Stimulated activated CD8-positive, alpha-beta memory T cell treated with anti-CD3 and anti-CD28 coated beads, Interleukin-12 subunit alpha, Interleukin-12 subunit beta, amount 100 ng/mL, for 1 hour (primary cell): ENCODE results near the gene MBP.

Experiments used
- DNase-seq: peaks from one replicate; pipeline ENCODE4 v3.0.0-alpha.2; 2020; ENCODE audit warnings: low read depth

Gene MBP

DNA sequence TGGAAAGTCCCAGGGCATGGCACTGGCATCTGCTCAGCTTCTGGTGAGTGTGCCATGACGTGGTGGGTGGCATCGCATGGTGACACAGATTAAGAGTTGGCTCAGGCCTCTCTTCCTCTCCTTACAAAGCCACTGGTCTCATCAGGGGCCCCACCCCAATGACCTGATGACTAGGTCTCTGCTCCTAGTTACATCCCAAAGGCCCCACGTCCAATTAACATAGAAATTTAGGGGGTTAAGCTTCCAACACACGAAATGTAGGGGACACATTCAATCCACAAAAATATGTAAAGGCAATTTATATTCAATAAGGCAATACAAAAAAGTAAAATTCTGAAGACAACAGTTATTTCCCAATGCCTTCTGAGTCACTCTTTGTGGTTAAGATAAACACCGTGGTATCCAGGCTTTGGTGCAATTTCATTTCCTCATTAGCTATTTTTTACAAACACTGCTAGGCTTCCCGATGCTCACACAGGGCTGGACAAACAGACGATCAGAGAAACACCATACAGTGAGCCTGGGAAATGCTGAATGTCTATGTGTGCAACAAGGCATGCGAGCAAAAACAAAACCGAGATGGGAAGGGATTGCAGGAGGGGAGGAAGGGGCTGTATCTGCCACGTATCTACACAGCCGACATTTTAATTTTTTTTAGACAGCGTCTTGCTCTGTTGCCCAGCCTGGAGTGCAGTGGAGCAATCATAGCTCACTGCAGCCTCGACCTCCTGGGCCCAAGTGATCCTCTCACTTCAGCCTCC is 67.2 kb downstream of the MBP start:
- DNase-seq = no peak

DNA sequence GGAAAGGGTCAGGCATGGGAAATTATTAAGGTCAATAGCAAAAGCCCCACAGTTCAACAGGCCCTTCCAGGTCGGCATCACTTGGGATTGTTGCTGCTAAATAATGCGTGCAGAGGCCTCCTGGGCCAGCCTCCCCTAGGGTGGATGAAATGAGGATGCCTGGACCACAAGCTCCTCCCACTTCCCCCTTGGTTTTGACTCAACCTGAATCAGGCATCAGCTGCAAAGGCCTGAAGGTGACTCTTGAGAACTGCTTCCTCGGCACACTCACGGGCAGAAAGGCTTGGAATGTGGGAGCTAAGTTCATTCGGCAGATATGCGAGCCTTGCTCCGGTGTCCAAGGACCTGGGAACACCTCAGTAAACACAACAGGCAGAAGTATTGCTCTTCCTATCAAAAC is 69.3 kb downstream of the MBP start:
- DNase-seq = peak; percentile 66

DNA sequence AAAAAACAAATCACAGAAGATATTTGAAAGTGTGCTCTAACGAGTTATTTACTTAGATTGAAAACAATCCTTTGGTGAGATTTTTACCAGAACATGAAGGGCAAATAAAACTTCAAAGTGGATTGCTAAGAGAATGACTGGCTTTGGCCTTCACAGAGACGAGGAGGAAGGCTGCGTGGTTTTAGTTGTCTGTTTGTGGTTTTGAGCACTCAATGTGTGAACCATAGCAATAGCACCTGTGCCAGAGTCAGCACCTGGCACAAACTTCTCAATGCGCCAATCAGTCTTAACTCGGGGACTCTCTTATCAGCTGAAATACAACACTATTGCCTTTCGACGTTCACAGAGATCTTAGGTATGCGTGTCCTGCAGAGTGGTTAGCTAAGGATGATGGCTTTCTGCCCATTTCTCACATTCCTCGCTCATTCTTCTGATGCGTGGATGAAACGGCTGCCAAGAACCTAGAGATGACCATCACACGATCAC is 70.0 kb downstream of the MBP start:
- DNase-seq = no peak

DNA sequence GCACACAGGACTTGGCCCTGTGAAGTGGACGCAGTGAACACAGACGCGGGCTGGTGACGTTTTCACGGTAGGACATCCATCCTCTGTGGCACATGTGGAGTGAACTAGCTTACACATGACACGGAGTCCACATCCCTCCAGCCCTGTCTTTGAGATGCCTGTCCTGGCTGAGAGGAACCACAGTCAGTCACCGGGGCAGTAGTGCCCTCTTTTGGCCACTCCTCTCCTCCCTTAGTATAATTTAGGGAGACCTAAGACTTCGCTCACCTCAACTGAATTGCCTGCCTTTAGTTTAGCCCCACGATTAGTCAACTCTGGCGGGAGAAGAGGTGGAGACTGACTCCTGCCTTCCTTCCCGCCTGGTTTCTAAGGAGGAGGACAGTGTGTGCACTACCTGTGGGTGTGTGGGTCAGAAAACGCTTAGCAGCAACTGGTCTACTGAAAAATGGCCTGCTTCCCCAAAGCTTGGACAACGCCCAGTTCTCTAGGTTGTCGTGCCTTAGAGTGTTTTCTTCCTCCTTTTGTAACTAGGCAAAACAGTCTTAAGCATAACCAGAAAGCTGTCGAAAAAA is 70.6 kb downstream of the MBP start:
- DNase-seq = no peak

DNA sequence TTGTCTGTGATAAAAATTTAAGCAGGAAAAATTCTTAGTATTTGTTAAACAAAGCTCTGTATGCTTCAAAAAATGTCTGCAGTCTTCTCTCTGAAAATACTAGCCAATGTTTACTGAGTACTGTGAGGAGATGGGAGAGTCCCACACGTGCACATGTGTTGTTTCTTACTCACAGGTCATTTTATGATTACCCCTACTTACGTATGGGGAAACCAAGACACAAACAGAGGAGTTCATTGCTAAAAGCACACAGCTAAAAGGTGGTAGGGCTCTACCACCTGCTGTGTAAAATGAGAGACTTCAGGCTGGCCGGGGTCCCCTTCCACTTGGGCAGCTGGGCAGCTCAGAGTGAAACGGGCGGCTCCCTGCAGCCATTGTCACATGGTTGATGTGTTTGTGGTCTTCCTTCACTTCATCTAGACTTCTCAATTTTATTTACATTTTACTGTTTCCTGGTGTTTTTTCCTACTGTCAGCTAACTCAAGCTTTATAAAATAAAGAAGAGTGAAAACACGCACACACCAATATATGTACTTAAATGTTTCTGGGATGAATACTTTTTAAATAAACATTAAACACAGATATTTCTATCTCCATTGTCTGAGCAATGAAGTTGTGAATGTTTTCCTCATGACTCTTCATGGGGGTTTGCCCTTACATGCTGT is 71.2 kb downstream of the MBP start:
- DNase-seq = no peak

DNA sequence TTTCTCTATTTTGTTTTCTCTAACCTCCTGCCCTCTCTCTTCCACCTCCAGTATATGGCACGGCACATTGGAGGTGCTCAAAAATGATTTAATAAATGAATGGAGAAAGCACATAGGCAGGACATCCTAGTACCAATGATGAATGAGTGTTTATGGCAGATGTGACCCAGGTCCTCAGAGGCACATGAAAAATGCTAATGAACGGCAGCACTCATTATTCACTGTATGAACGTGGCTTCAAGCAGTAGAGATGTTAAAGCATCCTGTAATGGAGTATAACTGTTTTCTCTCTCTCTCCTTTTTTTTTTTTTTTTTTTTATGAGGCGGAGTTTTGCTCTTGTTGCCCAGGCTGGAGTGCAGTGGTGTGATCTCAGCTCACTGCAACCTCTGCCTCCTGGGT is 72.4 kb downstream of the MBP start:
- DNase-seq = no peak

DNA sequence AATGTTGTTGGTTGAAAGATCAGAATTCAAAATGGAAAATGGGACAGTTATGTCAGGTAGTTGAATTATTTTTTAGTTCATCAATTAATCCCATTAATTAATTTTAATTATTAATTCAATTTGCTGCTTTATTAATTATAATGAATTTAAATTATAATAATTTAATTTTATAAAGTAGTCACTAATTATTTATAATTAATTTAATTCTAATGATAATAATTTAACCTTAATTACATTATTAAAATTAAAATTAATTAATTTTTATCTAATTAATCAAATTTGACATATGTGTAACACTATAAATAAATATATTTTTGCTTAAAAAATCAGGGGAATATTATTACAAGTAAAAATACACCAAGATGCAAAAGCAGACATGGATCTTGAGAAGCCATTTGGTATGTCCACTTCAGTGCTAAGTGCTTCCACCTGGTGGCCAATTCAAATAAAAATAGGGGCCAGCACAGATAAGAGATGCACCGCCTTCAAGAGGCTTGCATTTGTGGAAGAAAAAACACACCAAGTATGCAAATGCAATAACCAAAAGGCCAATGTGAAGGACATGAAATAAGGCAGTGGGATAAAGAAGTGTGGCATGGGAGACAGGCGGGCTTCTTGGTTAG is 73.2 kb downstream of the MBP start:
- DNase-seq = no peak

DNA sequence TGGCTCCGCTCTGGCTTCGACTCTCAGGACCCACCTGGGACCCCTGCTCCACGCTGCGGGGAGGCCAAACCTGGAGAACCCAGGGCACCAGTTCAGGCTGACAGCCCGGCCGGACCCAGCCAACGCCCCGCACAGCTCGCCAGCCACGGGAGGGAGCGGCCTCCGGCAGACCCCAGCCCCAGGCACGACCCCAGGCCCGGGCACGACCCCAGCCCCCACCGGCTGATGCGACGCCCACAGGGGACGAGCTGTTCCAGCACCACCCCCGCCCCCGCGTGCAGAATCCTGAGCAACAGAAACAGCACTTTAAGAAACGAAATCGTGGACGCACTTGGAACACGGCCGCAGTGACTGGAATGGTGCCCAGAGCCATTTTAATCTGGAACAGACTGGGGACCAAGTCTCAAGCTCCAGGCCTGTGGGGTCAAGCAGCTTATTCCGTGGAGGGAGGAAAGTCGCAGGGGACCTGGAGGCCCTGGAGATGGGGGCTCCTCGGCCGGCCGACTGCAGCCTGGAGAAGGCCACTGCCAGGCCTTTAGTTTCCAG is 74.2 kb downstream of the MBP start:
- no peak for DNase-seq

DNA sequence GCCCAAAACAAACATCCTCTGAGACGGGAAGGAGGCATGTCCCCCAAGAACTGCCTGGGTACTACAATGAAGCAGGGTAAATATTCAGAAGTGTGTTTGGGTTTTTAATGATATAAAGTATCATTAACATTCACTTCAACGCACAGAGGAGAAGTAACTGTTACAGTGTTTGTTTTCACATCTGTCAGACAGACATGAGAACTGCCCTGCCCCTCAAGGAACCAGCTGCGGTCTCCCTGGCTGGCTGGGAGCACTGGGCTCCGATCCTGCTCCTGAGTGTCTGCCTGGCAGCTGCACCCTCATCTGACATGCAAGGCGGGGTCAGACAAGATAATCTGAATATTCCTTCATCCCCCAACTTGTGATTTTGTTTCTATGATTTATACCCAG is 75.6 kb downstream of the MBP start:
- DNase-seq = no peak

DNA sequence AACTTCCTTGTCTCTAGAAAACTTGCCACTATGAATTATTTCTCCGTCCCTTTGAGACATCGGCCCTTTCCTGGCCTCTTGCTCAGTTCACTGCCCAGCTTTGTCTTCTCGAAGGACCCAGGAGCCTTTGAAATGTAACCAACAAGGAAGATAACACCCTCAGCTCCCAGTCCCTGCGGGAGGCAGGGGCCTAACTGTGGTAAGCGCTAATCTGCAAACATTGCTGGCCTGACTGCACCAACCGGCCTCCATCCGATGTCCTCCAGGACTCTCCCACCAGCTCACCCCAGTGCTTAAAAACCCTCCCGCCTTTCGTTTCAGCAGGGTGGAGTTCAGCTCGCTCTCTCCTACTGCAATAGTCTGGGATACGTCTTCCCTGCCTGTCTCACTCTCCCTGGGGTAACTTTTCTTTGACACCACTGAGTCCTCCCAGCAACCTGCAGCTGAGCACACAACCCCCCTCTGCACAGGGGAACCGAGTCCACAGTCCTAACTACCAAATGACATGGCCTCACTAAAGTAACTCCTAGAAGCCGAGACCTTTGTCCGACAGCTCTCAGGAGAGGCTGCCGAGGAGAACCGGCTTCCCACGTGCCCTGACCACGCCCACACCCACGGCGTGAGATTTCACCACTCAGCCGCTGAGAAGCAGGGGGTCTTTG is 76.1 kb downstream of the MBP start:
- DNase-seq = no peak

DNA sequence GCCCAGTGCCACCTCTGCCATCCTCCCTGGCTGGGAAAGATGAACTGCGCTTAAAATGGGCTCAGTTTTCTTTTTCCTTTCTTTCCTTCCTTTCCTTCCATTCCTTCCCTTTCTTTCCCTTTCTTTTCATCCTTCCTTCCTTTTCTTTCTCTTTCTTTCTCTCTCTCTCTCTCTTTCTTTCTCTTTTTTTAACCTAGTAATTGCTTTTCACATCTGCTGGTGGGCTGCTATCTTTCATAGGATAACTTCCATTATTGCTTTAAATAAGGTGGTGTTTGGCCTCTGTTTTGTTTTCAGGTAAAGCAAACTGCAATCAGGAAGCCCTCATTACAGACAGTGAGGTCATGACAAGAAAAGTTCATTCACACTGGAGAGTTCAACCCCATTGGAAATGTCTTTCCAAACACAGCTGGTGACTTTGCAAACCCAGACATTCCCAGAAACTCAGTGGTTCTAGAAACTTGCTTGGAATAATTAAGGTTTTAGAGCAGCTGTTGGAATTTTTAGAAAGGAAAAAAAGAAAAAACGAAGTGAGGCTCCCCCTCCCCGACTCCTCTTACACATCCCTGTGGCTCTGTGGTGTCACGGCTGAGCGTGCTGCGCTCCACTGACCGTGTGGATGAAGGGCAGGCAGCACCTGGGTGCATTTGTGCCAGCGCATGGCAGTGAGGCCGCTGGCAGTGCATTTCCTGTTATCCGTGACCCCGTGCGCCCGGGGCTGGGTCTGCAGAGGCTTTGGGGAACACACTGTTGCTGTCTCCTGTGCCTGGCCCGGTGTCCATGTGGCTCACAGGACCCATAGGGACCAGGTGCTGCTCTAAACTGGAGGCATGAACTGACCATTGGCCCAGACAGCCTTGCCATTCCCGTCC is 76.9 kb downstream of the MBP start:
- DNase-seq = no peak

DNA sequence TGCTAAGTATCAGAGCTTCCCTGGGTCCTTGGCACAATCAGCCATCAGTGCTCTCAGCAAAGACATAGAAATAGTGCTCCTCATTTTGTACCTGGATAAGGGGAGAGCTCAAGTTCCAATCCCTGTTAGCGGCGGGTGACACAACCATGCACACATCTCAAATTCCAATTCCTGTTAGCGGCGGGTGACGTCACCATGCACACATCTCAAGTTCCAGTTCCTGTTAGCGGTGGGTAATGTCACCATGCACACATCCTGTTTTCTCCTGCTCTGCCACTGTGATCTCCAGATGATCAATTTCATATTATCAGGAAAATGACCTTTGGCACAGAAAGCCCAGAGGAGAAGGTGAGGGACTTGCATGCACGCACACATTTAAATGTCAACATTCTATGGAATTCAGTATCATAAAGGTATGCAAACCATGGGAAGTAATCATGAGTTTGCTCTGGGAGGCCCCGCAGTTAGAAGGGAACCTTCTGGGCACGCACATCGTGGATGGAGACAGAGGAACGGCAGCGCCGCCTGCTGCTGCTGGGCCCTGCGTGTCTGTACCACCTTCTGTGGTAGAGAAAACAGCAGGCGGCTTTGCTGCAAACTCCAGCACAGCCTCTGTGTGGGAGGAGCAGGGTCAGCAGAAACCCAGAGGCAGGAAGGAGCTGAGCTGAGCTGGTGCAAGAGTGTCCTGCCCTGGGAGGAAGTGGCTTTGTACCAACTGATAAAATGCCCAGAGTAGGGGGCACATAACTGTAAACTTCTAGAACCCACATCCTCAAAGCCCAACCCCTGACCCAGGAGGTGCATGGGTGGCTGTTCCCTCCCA is 77.8 kb downstream of the MBP start:
- peak; percentile 73 for DNase-seq

DNA sequence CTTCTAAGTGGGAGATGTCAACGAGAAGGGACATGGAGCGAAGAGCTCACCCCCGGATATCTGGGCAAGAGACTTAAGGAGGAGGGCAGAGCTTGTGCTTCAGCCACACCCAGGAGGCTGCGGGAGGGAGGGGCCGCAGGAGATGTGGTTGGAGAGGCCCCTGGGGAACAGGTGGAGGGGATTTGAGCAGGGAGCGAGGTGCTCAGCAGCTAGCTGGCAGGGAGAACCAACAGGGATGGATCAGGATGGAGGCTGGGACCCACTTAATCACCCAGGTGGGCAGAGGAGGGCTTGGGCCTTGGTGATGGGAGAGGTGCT is 78.3 kb downstream of the MBP start:
- no peak for DNase-seq

DNA sequence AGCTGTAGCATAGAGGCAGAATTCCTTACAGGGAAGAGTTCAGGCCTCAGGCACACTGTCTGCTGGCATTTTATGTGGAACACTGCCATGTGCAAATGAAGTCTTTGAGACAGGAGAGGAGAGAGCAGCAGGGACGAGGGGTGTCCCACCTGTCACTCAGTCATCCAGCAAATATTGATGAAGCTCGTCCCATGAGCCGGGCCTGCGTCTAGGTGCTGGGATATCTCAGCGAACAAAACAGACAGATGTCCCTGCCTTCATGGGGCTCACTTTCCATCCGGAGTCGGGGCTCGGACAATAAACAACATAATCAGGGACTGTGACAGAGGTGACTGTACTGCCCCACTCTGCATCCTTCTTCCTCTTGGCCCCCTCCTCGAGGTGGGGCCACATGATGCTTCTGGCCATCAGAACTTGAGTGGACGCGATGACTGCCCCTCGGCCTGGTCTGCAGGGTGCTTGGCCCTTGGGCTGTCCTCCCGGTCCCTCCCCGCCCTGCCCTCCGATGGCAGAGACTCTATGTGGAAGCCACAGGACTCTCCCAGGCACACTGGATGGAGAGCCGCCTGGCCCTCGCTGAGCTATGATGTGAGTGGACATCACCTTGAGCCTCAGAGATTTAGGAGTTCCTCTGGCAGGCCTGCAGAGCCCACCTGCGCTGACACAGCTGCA is 78.8 kb downstream of the MBP start:
- no peak for DNase-seq

DNA sequence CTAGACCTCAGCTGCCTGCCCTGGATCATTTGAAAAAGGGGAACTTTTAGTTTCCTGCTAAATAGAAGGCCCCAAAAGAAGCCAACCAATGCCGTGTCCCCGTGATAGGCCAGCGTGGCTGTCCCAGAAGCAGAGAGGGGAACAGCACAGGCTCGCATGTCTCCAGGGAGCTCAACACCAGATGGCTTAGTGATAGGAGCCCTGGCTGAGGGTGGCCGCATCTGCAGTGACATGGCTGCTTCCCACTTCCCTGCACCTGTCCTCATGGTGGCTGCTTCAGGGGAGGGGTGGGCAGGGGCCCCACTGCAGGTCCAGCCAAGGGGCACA is 79.6 kb downstream of the MBP start:
- no peak for DNase-seq

DNA sequence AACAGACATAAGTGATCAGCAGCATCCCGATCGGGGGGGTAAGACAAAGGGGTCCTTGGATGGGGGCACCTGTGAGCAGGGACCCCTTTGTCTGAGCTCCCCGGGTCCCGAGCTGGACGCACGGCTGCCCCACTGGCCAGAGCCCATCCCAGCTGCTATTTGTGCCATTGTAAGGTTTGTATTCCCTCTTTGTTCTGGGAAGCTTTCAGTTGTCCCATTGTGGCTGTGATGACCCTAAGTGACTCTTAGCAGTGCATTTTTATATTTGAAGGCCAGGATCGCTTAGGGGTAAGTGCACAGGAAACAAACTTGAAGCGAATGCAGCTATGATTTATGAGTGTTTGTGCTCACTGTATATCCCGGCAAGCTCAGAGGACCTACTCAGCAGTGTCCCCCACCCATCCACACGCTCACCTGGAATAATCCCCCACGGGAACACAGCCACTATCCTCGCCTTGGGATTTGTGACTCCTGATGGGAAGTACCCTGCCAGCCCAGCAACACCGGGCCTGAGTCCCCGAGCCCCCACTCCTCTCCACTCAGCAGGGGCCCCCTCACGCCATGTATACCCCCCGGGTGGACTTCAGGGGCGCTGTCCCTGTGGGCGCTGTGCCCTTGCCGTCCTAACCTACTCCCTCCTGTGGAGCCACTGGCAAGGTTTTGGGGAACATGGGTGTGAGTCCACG is 80.1 kb downstream of the MBP start:
- DNase-seq = no peak

DNA sequence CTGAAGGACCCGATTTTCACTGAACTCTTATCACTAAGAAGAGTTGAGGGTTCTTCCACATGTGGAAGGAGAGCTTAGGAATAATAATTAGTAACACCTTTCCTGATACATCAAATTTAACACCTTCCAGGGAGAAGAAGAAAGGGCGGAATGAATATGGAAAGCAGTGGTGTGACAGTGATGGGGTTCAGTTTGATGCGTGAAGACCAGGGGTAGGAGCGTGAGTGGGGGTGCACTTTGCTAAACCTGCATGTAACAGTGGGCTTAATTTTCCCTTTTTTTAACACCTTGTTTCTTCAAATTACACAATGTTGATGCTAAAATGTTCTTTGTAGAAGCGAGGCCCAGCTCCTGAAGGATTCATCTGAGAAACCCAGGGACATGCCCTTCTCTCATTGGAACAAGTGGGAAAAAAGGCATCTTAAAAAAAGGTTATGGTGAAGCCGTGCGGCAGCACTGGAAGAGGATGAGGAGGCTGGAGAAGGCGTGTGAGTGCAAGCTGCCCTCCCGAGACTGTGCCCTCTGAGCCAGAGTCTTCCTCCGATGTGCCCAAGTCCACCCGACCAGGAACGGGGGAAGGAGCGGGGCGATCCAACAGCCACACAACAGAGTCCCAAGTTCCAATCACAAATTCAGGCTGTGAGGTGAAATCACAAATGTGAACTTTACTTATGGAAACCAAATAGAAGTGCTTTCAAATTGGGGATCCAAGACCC is 80.8 kb downstream of the MBP start:
- no peak for DNase-seq

DNA sequence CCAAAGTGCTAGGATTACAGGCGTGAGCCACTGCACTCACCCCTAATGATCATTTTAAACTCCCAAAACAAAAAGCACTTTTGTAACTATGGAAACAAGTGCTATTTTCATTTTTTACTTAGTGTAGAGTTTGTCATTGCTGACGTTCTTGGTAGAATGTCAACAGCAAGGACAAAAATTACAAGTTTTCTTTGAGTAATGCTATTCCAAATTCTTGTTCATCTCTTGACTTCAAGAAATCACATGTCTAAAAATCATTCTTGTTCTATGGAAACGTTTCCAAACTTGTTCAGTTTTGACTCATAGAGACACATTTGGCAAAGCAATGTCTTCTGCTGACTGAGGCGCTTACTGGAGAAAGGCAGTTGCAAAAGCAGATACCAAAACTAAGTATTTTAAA is 82.6 kb downstream of the MBP start:
- no peak for DNase-seq
